Measurements from ENCODE around the gene IL1B.

Gene IL1B

GRCh38 chr2:112803691-112804521 is 32.7 kb downstream of the IL1B start:
- DNase-seq, result no peak

DNA sequence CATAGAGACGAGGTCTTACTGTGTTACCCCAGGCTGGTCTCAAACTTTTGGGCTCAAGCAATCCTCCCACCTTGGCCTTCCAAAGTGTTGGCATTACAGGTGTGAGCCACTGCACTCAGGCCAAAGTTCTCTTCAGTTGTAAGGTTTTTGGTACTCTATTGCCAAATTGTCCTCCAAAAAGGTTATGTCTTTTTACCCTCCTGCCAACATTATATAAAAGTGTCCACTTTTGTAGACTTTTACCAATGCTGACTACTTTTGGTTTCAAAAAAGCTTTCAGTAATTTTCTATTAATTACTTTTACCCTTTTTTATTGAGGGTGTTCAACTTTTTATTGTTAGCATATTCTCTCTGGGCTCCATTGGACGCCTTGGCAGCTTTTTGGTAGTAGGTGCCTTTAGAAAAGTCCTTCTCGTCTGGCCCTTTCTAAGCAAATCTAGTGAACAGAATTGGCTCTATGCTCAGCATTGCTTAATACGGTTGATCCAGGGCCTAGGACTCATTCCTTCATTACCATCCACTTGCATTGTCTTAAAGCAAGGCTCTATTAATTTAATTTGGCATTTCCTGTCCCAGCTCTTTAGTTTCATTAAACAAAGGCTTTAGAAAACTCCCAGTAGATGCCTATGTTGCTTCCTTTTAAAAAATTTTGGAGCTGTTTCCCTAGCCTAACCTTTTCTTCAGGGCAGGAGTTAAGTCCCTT is 35.5 kb downstream of the IL1B start:
- no peak for DNase-seq

DNA sequence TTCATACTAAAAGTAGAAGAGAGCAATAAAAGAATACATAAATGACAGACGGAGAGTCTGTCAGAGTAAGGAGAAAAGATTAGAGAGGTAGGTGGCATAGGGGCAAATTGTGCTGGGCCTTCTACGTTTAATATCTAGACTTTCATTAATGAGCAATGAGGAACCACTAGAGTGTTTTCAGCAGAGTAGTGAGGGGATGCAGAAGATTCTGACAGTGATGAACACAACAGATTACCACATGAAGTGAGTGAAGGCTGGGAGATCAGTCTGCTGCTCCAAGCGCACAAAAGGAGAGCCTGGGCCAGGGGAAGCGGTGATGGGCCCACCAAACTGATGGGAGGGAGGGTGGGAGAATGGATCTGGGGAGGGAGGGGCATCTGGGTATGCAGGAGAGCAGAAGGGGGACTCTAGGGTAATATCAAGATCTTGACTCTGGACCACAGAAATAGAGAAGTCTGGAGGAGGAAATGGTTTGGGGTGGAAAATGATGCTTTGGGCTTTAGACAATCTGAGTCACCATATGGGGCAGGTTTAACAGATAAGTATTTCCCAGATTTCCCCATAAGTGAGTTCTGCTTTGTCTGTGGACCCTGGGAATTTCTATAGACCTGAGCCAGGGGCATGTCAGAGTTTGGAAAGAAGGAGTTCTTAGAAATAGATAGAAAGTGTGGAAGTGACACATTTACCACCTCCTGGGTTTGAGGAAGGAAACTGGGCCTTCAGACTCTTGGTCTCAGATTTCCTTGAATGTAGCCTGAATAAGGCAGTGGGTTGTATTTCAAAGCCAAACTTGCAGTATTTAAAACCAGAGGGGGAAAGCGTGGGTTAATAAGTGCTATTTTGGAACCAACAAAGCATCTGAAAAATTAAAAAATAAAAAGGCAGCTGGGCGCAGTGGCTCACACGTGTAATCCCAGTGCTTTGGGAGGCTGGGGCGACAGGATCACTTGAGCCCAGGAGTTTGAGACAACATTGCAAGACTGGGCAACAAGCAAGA is 37.3 kb downstream of the IL1B start:
- DNase-seq, result no peak

DNA sequence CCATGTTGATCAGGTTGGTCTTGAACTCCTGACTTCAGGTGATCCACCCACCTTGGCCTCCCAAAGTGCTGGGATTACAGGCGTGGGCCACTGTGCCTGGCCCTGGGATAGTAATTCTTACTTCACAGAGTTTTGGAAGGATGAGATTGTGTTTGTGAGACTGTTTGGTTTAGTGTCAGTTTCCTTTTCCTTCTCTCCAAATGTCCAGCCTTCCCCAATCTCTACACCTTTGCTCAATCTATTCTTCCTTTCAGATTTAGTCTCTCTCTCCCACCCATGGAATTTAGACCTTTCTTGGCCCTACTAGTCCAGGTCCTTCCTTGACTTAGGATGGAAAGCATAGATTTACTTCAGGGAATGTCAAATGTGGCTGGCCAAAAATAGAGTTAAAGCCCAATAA is 40.1 kb downstream of the IL1B start:
- DNase-seq, result no peak

DNA sequence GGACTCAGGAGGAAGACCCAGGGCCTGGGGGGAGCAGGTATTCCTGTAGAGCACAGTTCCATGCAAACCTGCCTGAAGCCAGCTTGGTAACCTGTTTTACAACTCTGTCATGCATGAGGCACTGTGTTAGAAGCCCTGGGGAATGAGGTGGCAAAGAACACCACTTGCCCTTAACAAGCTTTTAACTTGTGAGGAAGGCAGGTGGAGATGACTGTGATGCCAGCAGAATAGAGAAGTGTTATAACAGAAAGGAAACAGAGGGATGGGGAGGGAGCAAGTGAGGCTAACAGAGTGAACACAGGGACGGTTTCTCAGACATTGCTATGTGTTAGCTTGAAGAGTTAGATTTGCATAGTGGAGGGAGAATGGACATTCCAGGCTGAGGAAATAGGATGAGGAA is 40.8 kb downstream of the IL1B start:
- no peak for DNase-seq

- DNase-seq, result no peak
These were observed 41.7 kb downstream of the IL1B start for GRCh38 chr2:112794841-112795240.

GRCh38 chr2:112794131-112794733 is 42.3 kb downstream of the IL1B start:
- no peak for DNase-seq

- DNase-seq, result no peak
These were observed 43.1 kb downstream of the IL1B start for GRCh38 chr2:112793449-112793978.

DNA sequence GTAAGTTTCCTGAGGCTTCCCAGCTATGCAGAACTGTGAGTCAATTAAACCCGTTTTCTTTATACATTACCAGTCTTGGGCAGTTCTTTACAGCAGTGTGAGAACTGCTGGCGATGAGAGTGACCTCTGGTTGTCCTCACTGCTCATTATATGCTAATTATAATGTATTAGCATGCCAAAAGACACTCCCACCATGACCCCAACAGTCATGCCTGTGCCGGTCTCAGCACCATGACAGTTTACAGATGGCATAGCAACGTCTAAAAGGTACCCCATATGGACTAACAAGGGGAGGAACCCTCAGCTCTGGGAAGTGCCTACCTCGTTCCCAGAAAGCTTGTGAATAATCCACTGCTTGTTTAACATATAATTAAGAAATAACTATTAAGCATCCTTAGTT is 44.2 kb downstream of the IL1B start:
- DNase-seq, result no peak

- DNase-seq, result no peak
These were observed 44.8 kb downstream of the IL1B start for GRCh38 chr2:112791693-112792230.

DNA sequence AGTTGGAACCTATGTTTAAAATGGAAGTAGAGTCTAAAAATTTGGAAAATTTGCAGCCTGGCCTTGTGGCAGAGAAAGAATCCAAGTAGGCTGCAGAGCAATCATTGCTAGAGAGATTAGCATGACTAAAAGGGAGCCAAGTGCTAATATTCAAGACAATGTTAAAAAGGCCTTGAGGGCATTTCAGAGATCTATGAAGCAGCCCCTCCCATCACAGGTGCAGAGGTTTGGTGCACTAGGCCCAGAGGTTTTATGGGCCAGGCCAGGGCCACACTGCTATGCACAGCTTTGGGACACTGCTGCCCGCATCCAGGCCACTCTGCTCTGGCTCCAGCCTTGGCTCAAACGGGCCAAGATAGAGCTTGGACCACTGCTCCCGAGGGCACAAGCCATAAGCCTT is 45.6 kb downstream of the IL1B start:
- DNase-seq, result no peak

DNA sequence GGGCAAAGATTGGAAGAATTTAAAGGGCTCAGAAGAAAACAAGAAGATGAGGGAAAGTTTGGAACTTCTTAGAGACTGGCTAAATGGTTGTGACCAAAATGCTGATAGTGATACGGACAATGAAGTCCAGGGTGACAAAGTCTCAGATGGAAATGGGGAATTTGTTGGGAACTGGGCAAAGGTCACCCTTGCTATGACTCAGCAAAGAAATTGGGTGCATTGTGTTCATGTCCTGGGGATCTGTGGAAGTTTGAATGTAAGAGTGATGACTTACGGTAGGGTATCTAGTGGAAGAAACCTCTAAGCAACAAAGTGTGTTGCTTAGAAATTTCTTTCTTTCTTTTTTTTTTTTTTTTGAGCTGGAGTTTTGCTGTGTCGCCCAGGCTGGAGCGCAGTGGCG is 46.3 kb downstream of the IL1B start:
- no peak for DNase-seq

DNA sequence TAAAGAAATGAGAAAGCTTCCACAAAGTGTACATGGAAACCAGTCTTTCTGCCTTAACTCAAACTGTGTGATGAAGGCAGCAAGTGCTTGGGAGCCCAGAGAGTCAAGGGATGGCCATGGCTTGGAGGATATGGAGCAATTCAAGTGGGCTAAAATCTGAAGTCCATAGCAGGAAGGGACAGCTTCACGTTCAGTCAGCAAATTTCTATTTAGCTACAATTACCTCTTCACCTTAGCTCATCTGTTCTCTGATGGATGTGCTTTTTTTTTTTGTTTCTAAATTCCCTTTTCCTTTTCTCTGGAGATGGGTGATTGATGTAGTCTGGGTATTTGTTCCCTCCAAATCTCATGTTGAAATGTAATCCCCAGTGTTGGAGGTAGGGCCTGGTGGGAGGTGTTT is 47.4 kb downstream of the IL1B start:
- DNase-seq, result no peak

- no peak for DNase-seq
These were observed 47.9 kb downstream of the IL1B start for GRCh38 chr2:112788653-112789052.

DNA sequence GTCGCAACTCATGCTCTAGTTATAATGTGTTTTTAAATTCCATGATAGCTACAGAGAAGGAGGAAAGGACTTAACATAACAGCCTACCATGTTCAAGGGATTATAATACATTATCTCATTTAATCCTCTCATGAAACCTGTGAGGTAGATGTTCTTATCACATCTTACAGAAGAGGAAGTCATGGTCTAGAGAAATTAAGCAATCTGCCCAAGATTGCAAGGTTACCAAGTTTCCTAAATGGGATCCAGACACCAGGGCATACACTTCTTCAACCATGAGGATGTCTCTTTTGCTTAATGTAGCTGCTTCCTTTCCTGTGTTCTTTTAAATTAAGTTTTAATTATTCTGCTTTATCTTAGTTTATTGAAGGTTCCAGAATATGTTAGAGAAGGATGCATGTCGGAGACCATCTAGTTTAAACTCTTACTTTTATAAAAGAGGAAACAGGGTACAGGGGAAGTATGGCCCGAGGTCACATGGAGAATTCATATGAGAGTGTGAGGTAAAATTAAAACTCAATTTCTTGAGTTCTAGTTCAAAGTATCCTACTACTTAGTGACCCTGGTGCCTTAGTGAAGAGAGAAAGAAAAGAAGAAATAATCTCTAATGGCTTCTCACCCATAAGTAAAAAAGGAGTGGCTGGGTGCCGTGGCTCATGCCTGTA is 48.7 kb downstream of the IL1B start:
- DNase-seq, result no peak

GRCh38 chr2:112787294-112787693 is 49.3 kb downstream of the IL1B start:
- no peak for DNase-seq

DNA sequence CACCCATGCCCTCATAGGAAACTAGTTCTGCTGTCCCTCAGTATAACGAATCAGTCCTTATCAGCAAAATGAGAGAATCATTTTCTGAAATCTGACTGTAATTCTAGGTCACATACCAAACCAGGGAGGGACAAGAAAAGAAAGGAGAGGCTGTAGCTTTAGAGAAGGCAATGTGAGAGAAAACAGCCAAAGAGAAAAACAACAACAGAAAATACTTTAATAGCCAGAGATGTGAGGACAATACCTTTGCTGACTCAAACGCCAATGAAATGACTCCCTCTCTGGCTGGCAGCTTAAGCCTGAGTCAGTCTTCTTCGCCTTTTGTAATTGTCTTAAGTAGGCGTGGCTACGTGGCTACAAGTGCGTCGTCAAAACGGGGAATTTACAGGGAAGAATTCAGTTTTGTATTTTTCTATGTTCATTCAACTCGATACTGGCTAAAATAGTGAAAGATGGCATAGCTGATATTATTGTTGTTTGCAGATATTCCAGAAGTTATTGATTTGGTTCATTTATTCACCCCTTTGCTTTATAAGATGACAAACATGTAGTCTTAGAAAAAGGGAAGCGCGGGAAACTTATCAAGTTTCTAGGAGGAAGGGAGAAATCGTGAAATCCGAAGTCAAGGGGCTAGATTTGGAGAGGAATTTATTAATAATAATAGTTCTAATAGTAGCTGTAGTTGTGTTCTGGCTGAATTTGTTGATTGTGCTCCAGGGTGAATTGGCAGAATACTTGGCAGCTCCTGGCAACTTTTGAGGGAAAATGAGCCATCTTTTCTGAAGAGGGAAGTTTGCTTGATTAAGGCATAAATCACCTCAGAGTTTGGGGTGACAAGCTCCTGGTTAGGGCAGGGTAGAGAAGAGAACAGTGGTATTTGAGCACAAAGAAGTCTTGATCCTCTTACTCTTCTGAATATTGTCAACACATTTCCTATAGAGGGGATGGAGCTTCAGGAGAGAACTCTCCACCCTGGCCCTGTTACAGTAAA is 52.1 kb downstream of the IL1B start, which contains the start of gene IL1A:
IL1A (minus strand) TSS at position 295 of the 991 bp plus-strand sequence. CDS start 723 bp downstream, outside the sequence.
- no peak for DNase-seq

DNA sequence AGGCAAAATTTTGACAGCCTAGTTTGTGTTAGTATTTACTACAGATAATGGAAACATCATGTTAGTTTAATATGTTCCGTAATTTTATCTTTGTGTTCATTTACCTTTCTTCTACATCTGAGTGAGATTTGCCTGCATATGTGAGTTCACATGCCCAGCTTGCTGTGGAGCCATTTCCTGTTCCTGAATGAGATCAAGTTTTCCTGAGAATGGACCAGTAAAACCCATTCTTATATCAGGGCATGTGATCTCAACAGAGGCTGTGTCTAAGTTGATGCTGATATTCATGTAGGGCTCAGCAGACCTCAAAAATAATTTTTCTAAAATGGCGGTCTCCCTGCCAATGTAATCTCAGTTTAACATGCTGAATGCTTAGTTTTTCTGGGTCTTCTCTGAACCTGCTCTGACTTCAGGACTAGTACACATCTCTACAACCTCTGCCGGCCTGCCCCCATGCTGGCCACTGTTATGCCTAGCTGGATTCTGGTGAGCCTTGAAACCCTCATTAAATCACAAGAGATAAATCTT is 53.3 kb downstream of the IL1B start:
- no peak for DNase-seq

GRCh38 chr2:112782234-112782799 is 54.3 kb downstream of the IL1B start:
- no peak for DNase-seq
